Pulmonary artery endothelial cell (primary cell): ENCODE measurements around the gene NRAP. TPM values are rescaled to one million over a fixed set of nuclear protein-coding genes. Genes with fewer than 3 reads are reported as not detected.
A peak's percentile ranks its signal among the peaks of the same experiment; 100 is the strongest.
"Not testable (repeated sequence)": the region's sequence is repeated elsewhere in the genome, so short reads cannot be mapped to it uniquely, and the experiment has no call there.

Experiments used
- DNase-seq: peaks from one replicate; pipeline ENCODE4 v3.0.0-alpha.2; 2011; ENCODE audit warnings: low read depth, low spot score
- total RNA-seq: library from RNA; depleted of rRNA; stranded (reverse); fragments of >200 nt; gene quantifications from 2 replicates; pipeline ENCODE4 v1.2.3, GENCODE V29; 2014

Gene NRAP
- total RNA-seq, 1 donor from 2014 or later: not detected

DNA sequence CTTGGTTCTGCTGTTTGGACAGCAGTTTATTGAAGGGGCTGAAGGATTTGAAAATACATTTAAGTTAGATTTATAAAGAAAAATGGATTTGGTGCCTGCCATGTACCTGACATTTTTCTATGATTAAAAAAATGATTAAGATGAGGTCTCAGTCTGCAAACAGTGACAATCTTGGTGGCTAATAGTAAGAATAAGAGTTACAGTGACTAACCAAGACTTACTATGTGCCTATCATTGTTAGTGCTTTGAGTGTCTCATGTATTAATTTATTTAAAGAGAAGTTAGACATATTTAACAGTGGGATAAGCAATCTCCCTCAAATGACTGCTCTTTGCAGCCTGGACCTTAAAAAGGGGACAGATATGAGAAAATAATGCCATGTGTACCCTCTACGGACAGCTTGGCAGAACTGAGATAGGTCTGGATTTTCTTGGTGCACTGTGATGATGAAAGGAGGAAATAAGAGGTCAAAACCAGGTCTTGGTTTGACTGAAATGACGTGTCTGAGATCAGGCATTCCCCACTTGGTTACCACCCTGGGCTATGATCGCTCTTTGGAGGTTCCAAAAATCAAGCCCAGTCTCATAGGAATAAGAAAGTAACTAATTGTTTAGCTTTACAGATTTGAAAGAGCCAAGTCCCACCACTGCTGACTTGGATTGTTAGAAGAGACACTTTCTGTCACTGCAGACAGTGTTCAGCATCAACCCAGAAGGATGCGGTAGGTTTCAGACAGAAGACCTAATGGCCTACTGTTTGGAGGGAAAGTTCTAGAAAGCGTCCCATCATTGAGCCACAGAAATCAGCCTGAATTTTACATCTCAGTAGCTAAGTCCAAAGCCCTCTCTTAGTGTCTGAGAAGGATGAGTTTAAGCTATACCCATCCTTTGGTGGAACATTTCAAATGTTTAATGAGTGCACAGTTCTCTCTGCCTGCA, 18.0 kb upstream of the NRAP start:
- DNase-seq: no peak

DNA sequence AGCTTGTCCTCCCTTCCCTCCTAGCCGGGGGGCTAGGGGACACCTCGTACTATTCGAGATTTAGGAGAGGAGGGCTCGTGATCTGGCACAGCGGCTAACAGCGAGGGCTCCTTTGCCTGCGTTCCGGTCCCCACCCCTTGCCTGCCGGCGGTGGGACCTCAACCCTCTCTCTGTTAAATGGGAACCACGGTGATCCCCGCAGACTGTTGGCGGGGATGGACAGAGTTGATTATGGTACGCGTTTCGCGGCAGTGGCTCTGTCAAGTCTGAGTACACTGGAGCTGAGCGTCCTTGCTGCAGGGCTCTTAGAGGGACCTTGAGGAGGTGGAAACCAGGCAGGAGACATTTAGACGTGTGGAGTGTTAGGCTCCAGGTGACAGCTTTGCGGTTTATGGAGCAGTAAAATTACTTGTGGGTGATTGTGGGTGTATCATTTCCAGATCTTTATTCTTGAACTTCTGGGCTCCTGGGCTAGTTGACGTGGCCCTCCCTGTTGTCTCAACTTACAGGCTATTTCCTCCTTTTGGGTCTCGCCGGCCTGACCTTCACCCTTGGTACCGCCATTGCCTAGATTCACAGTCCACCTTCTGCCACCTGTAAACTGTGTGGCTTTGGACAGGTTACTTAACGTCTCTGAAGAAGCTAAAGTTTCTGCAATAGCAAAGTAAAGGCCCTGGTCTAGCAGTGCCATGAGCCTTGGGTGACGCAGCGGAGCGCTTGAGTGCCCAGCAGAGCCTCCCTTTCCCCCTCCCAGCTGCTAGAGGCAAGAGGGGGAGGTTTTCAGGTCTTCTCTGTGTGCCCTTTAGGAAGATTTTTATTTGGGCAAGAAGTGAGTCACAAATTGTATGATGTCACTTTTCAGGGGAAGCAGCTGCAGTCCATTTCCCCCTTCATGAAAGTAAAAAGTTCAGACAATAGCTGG, 16.6 kb upstream of the NRAP start:
- DNase-seq: peak; percentile 65

GRCh38 chr10:113679463-113680189, 15.8 kb upstream of the NRAP start, which contains the start of gene CASP7:
CASP7 (plus strand) TSS chr10:113679912; CDS start chr10:113697494, 17,582 bp downstream.
- DNase-seq: peak; percentile 29

GRCh38 chr10:113666682-113667252, 2.9 kb upstream of the NRAP start:
- DNase-seq: no peak

DNA sequence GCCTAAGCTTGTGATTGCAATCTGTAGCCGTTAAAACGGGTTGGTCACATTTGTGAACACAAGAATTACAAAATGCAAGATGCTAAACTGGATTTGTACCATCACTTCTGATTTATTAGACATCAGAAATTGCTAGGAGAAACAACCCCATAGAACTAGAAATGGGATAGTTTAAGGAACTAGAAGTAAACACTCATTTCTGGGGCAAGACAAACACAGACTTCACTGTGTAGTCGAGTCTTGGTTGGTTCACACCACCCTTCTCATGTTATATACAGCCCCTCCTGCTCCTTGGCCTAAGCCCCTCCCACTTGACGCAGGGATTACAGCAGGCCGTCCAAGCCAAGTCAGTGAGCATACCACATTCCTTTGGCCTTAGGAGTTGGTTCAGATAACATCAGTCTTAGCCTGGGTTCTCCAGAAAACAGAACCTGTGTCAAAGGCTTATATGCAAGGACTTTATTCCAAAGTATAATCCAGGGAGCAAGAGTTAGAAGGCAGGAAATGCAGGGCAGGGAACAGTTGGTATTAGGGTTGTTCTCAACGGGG, 2.0 kb upstream of the NRAP start:
- DNase-seq: no peak

DNA sequence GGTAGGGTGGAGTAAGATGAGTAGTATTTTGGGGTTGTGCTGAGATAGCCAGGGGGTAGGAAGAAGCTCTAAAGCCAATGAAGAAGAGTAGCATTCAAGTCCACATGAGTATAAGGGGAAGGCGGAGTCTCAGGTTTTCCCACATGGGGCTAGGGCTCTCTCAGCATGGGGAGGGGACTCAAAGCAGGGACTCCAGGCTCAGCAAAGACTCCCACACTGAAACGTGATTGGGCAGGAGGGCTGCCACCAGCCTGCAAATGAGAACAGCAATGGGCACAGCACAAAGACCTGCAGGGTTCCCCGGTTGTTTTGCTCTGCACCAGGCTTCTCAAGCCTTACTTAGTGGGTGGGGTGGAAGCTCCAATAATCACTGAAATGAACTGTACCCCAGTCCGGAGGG, 1.5 kb upstream of the NRAP start:
- no peak for DNase-seq

- DNase-seq: no peak
Observed at GRCh38 chr10:113663142-113663541, 699 bp downstream of the NRAP start.

GRCh38 chr10:113661332-113661731, 2.5 kb downstream of the NRAP start:
- no peak for DNase-seq

- no peak for DNase-seq
Observed at GRCh38 chr10:113657544-113657943, 6.3 kb downstream of the NRAP start.

- DNase-seq: no peak
Observed at GRCh38 chr10:113656896-113657295, 6.9 kb downstream of the NRAP start.

GRCh38 chr10:113652456-113652855, 11.4 kb downstream of the NRAP start:
- DNase-seq: not testable (repeated sequence)

DNA sequence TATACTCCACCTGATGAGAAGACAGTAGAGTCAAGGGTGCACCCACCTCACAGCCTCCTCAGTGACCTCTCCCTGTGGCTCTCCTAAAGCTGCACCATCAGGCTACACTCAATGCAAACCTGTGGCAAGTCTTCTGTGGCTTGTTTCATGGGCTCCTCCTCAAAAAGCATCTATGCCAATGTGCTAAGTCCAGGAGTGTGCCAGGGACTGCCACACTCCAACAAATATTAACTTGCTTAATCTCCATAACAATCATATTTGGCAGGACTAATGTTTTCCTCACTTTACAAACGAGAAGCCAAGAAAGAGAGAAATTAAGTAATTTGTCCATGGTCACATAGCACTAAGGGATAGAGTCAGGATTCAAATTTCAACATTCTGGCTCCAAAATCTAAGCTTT, 11.9 kb downstream of the NRAP start:
- no peak for DNase-seq

DNA sequence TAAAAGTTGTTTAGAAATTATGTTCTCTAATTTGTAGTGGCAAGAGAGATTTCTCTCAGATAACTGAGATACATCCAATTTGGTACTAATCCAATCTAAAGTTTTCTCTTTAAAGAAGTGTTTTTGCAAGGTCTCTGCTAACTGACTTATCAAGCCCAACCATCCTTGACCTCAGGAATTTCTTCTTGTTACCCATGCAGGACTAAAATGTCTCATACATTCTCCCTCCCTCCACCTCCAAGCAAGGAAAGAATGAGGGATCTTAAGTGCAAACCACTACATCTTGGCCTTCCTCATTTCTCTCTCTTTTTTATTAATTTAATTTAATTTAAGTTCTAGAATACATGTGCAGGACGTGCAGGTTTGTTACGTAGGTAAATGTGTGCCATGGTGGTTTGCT, 12.8 kb downstream of the NRAP start:
- no peak for DNase-seq

GRCh38 chr10:113650172-113650571, 13.7 kb downstream of the NRAP start:
- DNase-seq: no peak

GRCh38 chr10:113648478-113648877, 15.4 kb downstream of the NRAP start:
- DNase-seq: no peak

GRCh38 chr10:113647812-113648211, 16.0 kb downstream of the NRAP start:
- no peak for DNase-seq

DNA sequence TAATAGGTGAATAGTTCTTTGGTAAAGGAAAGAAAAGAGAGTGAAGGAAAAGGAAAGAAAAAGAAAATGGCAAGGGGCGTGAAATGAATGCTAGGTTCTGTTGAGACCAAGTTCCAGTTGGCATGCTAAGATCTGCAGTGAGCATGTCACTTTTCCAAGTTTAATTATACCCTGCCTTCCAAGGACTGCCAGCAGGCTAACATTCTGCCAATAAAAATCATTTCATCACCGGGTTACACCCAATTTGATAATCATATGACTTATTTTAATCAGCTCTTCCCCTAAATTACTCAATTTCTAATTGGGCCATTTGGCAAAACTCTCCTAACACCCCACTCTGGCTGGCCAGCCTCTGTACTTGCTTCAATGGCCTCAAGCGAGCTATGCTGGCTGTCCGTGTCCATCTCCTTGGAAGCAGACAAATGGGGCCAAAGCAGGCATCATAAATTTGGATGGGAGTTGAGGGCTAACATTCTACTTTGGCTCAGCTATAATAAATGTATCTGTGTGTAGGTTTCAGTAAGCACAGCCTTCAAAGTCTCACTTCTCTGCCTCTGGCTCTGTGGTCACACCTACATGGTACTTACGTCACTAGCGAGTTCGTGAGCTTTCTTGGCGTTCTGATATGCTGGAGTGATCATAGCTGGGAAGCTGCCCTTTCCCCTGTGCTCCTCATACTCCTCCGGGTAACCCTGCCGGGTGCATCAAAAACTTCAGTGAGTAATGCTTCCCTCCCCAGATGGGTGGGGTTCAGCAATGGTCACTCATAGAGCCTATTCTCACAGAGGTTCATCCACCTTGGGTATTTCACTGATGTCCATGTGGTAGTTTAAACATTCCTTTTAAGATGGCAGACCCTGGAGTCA, 17.3 kb downstream of the NRAP start:
- no peak for DNase-seq

DNA sequence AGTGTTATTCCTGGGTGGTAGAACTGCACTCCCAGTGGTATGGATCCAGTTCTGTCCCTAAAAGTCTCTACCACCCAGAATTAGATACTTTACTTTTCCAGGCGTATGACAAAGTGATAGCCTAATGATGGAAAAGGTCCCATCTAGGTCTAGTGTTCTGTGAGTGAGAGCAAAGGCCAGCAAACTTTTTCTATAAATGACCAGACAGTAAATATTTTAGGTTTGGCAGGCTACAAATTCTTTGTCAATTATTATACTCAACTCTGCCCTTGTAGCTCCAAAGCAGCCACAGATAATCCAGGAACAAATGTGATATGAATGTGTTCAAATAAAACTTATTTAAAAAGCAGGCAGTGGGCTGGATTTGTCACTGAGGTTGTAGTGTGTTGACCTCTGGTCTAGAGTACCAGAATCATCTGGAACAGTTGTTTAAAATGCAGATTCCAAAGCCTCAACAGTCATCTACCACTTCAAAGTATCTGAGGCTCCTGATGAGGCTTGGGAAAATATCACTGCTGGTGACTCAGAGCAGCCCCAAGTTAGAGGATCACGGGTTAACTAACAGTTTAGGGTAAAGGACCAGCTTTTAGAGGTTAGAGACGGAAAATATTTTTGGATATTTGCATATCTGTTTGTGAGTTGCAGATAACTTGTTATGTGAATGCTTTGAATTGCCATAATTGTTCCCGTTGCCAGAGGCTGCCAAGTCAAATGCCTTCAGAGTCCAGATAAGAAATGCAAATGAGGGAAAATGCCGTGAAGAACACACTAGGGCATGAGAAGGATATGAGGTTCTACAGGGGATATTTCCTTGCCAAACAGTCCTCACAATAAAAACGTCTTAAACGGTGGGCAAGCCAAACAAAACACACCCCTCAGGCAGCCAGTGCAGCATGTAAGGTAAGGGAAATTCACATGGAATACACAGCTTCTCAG, 19.4 kb downstream of the NRAP start:
- DNase-seq: no peak

- no peak for DNase-seq
Observed at GRCh38 chr10:113643183-113643582, 20.7 kb downstream of the NRAP start.
